Activated naive CD4-positive, alpha-beta T cell treated with anti-CD3 and anti-CD28 coated beads for 36 hours (primary cell): ENCODE measurements around the gene DSTN. TPM values are rescaled to one million over a fixed set of nuclear protein-coding genes. Genes with fewer than 3 reads are reported as not detected.

ENCODE experiments used
- CTCF ChIA-PET: fragments of 350-600 bp; sonication (Branson Sonifier 250); formaldehyde crosslinking; loops from one replicate; lab custom pipeline; 2021; ENCODE audit warnings: antibody characterized with exemption; lab: Charles Lee
- DNase-seq: peaks from one replicate; pipeline ENCODE4 v3.0.0-alpha.2; 2020
- H3K27ac Mint-ChIP-seq: one replicate; pipeline ENCODE4 v1.8.0; 2021; ENCODE audit warnings: mild to moderate bottlenecking, mixed read lengths
- H3K27me3 Mint-ChIP-seq: one replicate; pipeline ENCODE4 v1.8.0; 2021; ENCODE audit warnings: low read depth, mixed read lengths
- H3K36me3 Mint-ChIP-seq: one replicate; pipeline ENCODE4 v1.8.0; 2021; ENCODE audit warnings: low read depth, mixed read lengths
- H3K4me1 Mint-ChIP-seq: one replicate; pipeline ENCODE4 v1.8.0; 2021; ENCODE audit warnings: low read depth, mixed read lengths
- H3K4me3 Mint-ChIP-seq: one replicate; pipeline ENCODE4 v1.8.0; 2021; ENCODE audit warnings: mild to moderate bottlenecking, moderate library complexity, mixed read lengths
- H3K9me3 Mint-ChIP-seq: one replicate; pipeline ENCODE4 v1.8.0; 2021; ENCODE audit warnings: mixed read lengths
- intact Hi-C: fragments of 100-400 bp; cut with micrococcal nuclease; formaldehyde crosslinking; loops from one replicate; pipeline ENCODE4 v1.15.1; 2023
- total RNA-seq, 2 experiments: library from RNA; stranded (reverse); gene quantifications; one replicate each; pipeline ENCODE4 v1.2.3, GENCODE V29; 2021

The DSTN gene
- total RNA-seq, 2 experiments from 2014 or later = 68.9 to 69.7 TPM

GRCh38 chr20:17534077-17534476 is 35.8 kb upstream of the DSTN start:
- CTCF ChIA-PET = interaction anchor here (0.8 kb wide), 1 partner anchor 362 kb away, joined by 3 read pairs; no protein-coding TSS in a partner anchor
- Mint-ChIP-seq H3K4me3 (no peak overlapping the region), H3K27me3 (peaks cover 17% of the 10 kb centered on the region), H3K27ac (no peak overlapping the region), H3K36me3 (no peaks in the 10 kb centered on the region), H3K9me3 (no peaks in the 10 kb centered on the region), H3K4me1 (peaks cover 9% of the 10 kb centered on the region)
- intact Hi-C loops = no loop called here
- no peak for DNase-seq

DNA sequence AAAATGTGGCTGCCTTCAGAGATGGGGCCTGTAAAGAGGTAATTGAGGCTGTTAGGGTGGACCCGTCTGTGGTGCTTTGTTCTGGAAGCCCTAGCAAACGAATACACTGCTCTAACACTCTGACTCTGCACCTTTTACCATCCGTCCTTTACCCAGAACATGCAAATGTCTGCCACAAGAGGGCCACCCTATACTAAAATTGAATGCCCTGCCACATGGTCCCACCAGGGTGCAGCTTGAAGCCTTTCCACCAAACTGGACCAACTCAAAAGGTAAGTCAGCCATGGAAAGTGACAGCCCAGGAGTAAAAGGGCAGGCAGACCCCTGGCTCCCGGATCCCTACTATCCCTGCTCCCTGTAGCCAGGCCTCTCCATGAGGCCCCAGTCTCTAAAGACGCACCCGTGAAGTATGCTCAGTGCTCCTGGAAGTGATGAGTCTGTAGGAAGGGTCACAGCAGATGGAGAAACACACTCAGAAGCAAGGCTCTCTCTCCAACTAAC is 32.9 kb upstream of the DSTN start:
- Mint-ChIP-seq H3K4me1 (no peaks in the 10 kb centered on the region), H3K27ac (no peak overlapping the region), H3K36me3 (no peaks in the 10 kb centered on the region), H3K27me3 (peaks cover 2% of the 10 kb centered on the region), H3K4me3 (no peak overlapping the region), H3K9me3 (no peaks in the 10 kb centered on the region)
- DNase-seq = peak; percentile 78
- CTCF ChIA-PET = interaction anchor here (0.7 to 1.8 kb wide), 11 partner anchors 10 to 361 kb away, joined by 3 to 16 read pairs (median 4); no protein-coding TSS in a partner anchor
- intact Hi-C loops = loop anchor here (1.0 kb wide), 5 partner anchors 34 to 459 kb away; no protein-coding TSS in a partner anchor

DNA sequence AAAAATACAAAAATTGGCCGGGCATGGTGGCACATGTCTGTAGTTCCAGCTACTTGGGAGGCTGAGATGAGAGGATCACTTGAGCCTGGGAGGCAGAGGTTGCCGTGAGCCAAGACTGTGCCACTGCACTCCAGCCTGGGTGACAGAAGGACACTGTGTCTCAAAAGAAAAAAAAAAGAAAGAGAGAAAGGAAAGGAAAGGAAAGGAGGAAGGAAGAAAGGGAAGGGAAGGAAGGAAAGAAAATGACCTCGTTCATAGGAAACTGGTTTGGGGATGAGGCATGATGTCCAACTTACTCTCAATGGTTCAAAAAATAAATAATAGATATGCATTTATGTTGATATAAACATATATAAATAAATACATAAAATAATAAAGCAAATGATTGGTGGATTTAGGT is 31.9 kb upstream of the DSTN start:
- no peaks in the 10 kb centered on the region for H3K9me3 Mint-ChIP-seq
- H3K27ac Mint-ChIP-seq = no peak overlapping the region
- no peaks in the 10 kb centered on the region for H3K4me1 Mint-ChIP-seq
- no peaks in the 10 kb centered on the region for H3K36me3 Mint-ChIP-seq
- CTCF ChIA-PET = interaction anchor here (1.8 kb wide), 1 partner anchor 80 kb away, joined by 16 read pairs; no protein-coding TSS in a partner anchor
- DNase-seq = no peak
- H3K4me3 Mint-ChIP-seq = no peak overlapping the region
- peaks cover 2% of the 10 kb centered on the region for H3K27me3 Mint-ChIP-seq
- intact Hi-C loops = loop anchor here (1.0 kb wide), 5 partner anchors 33 to 458 kb away; no protein-coding TSS in a partner anchor

DNA sequence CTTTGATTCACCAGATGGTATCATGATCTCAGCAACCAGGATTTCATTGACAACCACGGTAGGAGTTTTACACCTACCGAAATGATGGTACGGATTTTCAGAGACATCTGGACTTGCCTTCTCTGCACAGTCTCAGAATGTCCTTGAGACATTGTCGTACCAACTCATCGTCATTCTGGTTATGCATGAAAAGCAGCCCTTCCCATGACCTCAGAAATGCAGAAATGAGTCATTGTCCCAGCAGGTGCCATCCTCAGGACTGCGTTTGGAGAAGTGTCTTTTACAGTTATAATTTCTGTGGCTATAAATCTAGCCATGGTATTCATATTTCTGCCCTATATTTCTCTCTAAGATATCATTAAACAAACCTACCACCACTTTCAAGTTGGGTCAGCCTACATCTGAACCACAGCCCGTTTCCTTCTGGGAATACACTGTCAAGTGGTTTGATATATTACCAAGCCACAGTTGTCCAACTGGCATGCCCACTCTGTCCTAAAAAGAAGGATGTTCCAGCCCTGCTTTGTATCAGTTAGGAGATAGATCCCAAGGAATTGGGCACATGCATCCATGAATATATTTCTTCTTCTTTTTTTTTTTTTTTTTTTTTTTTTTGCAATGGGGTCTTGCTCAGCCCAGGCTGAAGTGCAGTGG is 31.2 kb upstream of the DSTN start:
- Mint-ChIP-seq H3K4me1 (no peaks in the 10 kb centered on the region), H3K36me3 (no peaks in the 10 kb centered on the region), H3K4me3 (no peak overlapping the region), H3K27me3 (peaks cover 2% of the 10 kb centered on the region), H3K27ac (no peak overlapping the region), H3K9me3 (no peaks in the 10 kb centered on the region)
- peak; percentile 22 for DNase-seq
- intact Hi-C loops = no loop called here
- CTCF ChIA-PET = interaction anchor here (0.6 to 4.3 kb wide), 2 partner anchors 9 to 78 kb away, joined by 3 to 19 read pairs; no protein-coding TSS in a partner anchor

- H3K9me3 Mint-ChIP-seq = no peaks in the 10 kb centered on the region
- intact Hi-C loops = no loop called here
- no peak overlapping the region for H3K27ac Mint-ChIP-seq
- CTCF ChIA-PET = interaction anchor here (2.4 to 4.3 kb wide), 3 partner anchors 15 to 108 kb away, joined by 7 to 19 read pairs (median 8); no protein-coding TSS in a partner anchor
- H3K4me1 Mint-ChIP-seq = no peaks in the 10 kb centered on the region
- H3K4me3 Mint-ChIP-seq = no peak overlapping the region
- H3K36me3 Mint-ChIP-seq = no peaks in the 10 kb centered on the region
- no peak for DNase-seq
- no peaks in the 10 kb centered on the region for H3K27me3 Mint-ChIP-seq
Observed at GRCh38 chr20:17541596-17541995, 28.3 kb upstream of the DSTN start.

GRCh38 chr20:17541996-17542395 is 27.9 kb upstream of the DSTN start:
- intact Hi-C loops = no loop called here
- no peaks in the 10 kb centered on the region for H3K4me1 Mint-ChIP-seq
- no peak overlapping the region for H3K27ac Mint-ChIP-seq
- no peaks in the 10 kb centered on the region for H3K36me3 Mint-ChIP-seq
- no peak overlapping the region for H3K4me3 Mint-ChIP-seq
- H3K27me3 Mint-ChIP-seq = no peaks in the 10 kb centered on the region
- no peaks in the 10 kb centered on the region for H3K9me3 Mint-ChIP-seq
- DNase-seq = no peak
- CTCF ChIA-PET = interaction anchor here (2.4 to 4.3 kb wide), 3 partner anchors 15 to 108 kb away, joined by 7 to 19 read pairs (median 8); no protein-coding TSS in a partner anchor

DNA sequence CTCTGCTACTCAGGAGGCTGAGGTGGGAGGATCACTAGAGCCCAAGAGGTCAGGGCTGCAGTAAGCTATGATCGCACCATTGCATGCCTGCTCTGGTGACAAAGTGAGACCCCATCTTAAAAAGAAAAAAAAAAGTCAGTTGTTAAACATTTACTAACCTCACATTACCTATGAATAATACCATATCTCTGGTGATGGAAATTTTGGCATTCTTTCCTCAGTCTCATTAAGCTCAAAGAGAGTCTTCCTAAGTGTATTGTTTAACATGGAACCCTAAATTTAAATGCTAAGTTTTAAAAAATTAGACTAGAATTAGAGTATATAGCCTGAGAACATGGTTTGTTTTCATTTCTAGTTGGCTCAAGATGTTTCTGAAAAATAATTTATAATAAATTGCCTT is 27.4 kb upstream of the DSTN start:
- Mint-ChIP-seq H3K27ac (no peak overlapping the region), H3K4me3 (no peak overlapping the region), H3K9me3 (no peaks in the 10 kb centered on the region), H3K27me3 (no peaks in the 10 kb centered on the region), H3K36me3 (no peaks in the 10 kb centered on the region), H3K4me1 (no peaks in the 10 kb centered on the region)
- intact Hi-C loops = no loop called here
- no peak for DNase-seq
- CTCF ChIA-PET = interaction anchor here (0.6 to 4.3 kb wide), 3 partner anchors 14 to 396 kb away, joined by 3 to 19 read pairs (median 7); no protein-coding TSS in a partner anchor

- no peak overlapping the region for H3K4me3 Mint-ChIP-seq
- no peak overlapping the region for H3K27ac Mint-ChIP-seq
- H3K27me3 Mint-ChIP-seq = no peaks in the 10 kb centered on the region
- DNase-seq = no peak
- no peaks in the 10 kb centered on the region for H3K36me3 Mint-ChIP-seq
- no peaks in the 10 kb centered on the region for H3K9me3 Mint-ChIP-seq
- H3K4me1 Mint-ChIP-seq = no peaks in the 10 kb centered on the region
- CTCF ChIA-PET = interaction anchor here (0.6 to 4.3 kb wide), 3 partner anchors 14 to 395 kb away, joined by 3 to 19 read pairs (median 7); no protein-coding TSS in a partner anchor
- intact Hi-C loops = no loop called here
Observed at GRCh38 chr20:17542993-17543412, 26.9 kb upstream of the DSTN start.

- intact Hi-C loops = no loop called here
- CTCF ChIA-PET = interaction anchor here (0.6 kb wide), 1 partner anchor 20 kb away, joined by 3 read pairs; no protein-coding TSS in a partner anchor
- Mint-ChIP-seq H3K36me3 (no peaks in the 10 kb centered on the region), H3K4me1 (no peaks in the 10 kb centered on the region), H3K27ac (no peak overlapping the region), H3K9me3 (no peaks in the 10 kb centered on the region), H3K4me3 (no peak overlapping the region), H3K27me3 (no peaks in the 10 kb centered on the region)
- no peak for DNase-seq
Observed at GRCh38 chr20:17543531-17544131, 26.2 kb upstream of the DSTN start.

DNA sequence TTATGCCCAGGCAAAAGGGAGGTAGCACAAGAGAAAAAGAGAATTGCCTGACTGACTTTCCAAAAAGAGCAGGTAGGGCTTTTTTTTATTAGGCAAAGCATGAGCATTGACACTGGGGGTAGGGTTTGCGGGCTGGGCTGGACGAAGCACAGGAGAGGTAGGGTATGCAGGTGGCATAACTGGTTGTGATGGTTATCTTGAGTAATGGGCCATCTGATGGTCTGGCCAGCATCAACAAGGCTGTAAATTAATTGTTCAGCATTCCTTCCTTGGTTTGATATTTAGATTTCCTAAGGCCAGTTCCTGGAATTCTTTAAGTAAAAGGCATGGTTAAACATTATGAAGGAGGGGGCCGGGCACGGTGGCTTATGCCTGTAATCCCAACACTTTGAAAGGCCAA is 24.7 kb upstream of the DSTN start:
- Mint-ChIP-seq H3K27ac (no peak overlapping the region), H3K27me3 (peaks cover 2% of the 10 kb centered on the region)

DNA sequence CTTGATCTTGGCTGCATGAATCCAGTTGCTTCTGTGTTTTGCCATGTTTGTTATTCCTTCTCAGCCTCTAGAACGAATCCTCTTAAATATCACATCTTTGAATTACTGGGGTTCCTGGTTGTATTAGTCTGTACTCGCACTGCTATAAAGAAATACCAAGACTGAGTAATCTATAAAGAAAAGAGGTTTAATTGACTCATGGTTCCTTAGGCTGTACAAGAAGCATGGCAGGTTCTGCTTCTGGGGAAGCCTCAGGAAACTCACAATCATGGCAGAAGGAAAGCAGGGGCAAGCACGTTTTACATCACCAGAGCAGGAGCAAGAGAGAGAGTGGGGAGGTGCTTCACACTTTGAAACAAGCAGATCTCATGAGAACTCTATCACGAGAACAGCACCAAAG is 20.7 kb upstream of the DSTN start:
- H3K9me3 Mint-ChIP-seq = no peaks in the 10 kb centered on the region
- intact Hi-C loops = no loop called here
- no peaks in the 10 kb centered on the region for H3K4me1 Mint-ChIP-seq
- CTCF ChIA-PET = no interaction called here
- peaks cover 2% of the 10 kb centered on the region for H3K27me3 Mint-ChIP-seq
- no peak overlapping the region for H3K27ac Mint-ChIP-seq
- no peak overlapping the region for H3K4me3 Mint-ChIP-seq
- no peak for DNase-seq
- no peaks in the 10 kb centered on the region for H3K36me3 Mint-ChIP-seq

More for the DNA sequence above, 24.7 kb upstream of the DSTN start:
- Mint-ChIP-seq H3K36me3 (no peaks in the 10 kb centered on the region), H3K9me3 (no peaks in the 10 kb centered on the region), H3K4me1 (no peaks in the 10 kb centered on the region), H3K4me3 (no peak overlapping the region)
- DNase-seq = no peak
- CTCF ChIA-PET = interaction anchor here (0.6 kb wide), 1 partner anchor 41 kb away, joined by 3 read pairs; no protein-coding TSS in a partner anchor
- intact Hi-C loops = no loop called here

DNA sequence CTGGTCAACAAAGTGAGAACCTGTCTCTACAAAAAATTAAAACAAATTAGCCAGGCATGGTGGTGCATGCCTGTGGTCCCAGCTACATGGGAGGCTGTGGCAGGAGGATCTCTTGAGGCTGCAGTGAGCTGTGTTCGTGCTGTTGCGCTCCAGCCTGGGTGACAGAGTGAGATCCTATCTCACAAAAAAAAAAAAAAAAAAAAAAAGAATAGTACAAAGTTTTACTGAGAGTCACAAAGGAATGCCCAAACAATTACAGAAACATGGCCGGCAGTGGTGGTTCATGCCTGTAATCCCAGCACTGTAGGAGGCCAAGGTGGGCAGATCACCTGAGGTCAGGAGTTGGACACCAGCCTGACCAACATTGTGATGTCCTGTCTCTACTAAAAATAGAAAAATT is 14.8 kb upstream of the DSTN start:
- CTCF ChIA-PET = interaction anchor here (0.6 to 0.7 kb wide), 2 partner anchors 8 to 344 kb away, joined by 4 read pairs; no protein-coding TSS in a partner anchor
- Mint-ChIP-seq H3K4me1 (peaks cover 23% of the 10 kb centered on the region), H3K36me3 (no peaks in the 10 kb centered on the region), H3K4me3 (no peak overlapping the region), H3K27me3 (no peaks in the 10 kb centered on the region), H3K9me3 (no peaks in the 10 kb centered on the region), H3K27ac (no peak overlapping the region)
- intact Hi-C loops = loop anchor here (5.0 kb wide), 1 partner anchor 412 kb away; the partner anchor contains the start of genes MGME1 and SNX5
- no peak for DNase-seq
